ENCODE data around the gene DGAT2.

DGAT2 gene

DNA sequence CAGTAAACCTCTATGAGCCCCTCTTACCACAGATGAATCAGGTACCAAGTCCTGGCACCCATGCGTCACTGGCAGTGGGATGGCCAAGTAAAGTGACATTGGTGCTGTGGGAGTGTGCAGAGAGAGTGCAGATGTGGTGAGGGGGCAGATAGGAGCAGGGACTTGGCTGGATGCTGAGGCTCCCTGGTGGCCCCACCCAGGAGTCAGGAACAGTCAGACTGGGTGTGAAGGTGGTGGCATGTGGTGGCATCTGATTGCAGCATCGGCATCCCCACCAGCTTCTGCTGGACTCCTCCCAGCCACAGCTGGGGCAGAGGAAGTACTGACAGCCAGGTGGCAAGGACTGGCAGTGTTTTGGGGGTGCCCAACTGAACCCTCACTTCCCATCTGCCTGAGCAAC is 11.4 kb downstream of the DGAT2 start:
- DNase-seq (ENCODE audit: low read depth in 3 of 3, low spot score in 1 of 3): no peak

DNA sequence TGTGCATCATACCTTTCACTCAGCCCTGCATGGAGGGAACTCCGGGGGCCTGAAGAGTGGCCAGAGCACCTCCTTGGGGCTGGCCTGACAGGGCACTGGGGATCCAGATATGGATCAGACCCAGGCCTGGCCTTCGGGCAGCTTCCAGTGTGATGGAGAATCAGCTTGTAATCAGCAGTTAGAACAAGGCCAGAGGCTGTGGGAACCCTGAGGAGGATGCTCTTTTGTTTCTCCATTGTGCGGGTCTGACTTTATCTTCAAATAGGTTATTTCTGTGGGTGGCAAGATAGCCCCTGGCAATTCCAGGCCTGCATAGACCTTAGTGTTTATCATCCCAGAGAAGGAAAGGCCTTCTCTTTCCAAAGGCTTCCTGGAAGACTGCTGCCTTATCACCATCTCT is 12.3 kb downstream of the DGAT2 start:
- DNase-seq (ENCODE audit: low read depth in 3 of 3, low spot score in 1 of 3): no peak

DNA sequence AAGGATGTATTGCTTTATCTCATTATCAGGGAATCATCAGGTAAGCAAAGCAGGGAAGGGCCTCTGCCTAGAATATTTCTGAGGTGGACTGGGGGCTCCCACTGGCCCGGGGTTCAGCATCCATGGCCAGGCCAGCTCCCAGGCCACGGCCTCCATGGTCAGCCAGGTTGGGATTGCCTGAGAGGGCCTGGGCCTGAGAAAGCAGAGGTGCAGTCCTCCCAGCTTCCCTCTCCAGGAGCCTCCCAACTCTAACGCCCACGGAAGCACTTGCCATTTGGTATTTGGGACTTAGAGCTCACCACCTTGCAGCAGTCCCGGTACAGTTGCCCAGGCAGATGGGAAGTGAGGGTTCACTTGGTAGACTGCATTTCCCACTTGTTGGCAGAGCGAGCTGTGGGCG is 12.7 kb downstream of the DGAT2 start:
- no peak for DNase-seq (ENCODE audit: low read depth in 3 of 3, low spot score in 1 of 3)

DNA sequence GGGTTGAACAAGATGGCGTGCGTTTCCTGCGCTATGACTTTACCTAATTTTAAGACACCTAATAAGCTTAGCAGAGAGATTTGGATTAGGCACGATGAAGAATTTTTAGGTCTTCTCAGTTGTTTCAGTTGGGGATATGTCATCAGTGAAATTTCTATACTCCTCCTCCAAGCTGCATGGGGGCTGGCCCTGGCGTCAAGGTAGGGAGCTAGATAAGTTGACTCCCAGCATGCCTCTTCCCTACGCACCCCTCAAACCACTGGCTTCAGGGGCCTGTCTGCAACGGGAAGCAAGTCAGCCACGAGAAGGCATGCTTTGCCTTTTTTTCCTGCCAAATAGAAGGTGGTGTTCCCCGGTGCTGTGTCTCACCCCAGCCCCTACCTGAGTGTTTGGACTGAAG is 13.3 kb downstream of the DGAT2 start:
- no peak for DNase-seq (ENCODE audit: low read depth in 3 of 3, low spot score in 1 of 3)

DNA sequence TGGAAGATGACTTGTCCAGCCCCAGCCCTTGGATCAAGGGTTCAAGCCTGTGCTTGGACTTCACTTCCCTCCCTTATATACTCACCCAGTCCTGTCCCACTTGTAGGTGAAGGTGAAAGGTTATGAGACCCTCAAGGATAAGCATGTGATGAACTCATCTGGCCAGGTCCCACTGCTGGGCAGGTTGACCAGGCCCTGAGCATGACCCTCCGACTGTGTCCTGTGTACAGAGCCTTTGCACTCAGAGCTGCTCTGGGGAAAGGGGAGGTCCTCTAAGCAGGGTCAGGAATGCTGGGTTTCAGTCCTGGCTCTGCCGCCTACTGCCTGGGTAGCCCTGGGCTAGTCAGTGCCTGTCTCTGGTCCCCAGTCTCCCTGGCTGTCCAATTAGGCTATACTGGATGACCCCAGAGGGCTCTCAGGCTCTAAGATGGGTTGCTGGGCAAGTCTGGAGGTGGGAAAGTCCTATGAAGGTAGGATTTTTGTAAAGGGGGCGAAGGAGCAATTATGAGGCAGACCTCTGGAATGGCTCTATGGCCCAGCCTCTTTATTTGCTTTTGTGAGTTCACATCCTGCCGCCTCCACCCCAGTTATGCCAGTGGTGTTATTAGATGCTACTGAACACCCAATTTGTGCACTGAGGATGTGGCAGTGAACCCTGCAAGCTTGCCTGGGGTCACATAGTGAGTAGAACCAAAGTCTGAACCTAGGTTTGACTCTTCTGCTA is 14.1 kb downstream of the DGAT2 start:
- no peak for DNase-seq (ENCODE audit: low read depth in 3 of 3, low spot score in 1 of 3)

DNA sequence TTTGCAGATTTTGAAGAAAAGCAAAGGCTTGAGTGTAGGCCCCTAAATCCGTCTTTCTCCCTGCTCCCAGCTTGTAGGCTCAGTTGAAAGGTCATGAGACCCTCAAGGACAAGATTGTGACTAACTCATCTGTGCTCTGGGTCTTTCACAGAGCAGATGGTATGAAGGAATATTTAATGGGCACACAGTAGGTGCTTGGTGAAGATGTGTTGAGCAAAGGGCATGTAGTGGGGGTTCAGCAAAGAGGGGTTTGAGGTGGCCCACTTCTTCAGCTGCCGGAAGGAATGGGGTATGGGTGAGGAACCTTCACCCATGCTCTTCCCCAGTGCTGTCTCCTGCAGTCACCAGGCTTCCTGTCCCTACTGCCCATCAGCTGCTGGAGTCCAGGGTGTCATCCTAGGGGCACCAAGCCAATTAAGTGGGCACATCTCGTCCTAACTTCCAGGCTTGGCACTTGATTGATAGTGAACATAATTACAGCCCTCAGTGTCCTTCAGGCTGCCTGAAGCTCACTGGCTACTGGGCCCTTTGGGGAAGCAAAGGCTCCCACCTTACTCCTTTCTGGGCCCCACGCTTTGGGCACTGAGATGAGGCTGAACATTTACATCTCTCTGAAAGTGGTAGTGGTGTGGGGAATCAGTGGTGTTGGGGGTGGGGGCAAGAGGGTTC is 15.0 kb downstream of the DGAT2 start:
- no peak for DNase-seq (ENCODE audit: low read depth in 3 of 3, low spot score in 1 of 3)

DNA sequence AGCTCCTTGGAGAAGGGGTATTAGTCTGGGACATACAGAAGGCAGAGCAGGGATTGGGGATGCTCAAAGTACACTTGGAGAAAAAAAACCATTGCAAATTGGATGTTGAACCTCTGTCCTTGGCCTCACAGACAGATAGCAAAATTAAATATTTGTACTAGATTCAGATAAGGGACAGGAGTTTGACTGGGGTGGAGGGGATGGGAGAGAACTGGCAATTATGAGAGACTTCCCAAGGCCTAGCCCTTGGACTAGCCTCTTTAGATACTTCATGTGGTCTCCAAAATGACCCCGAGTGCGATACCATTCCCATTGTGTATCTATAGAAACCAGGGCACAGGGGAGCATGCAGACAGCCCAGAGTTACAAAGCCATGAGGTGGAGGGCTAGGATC is 15.5 kb downstream of the DGAT2 start:
- no peak for DNase-seq (ENCODE audit: low read depth in 3 of 3, low spot score in 1 of 3)

DNA sequence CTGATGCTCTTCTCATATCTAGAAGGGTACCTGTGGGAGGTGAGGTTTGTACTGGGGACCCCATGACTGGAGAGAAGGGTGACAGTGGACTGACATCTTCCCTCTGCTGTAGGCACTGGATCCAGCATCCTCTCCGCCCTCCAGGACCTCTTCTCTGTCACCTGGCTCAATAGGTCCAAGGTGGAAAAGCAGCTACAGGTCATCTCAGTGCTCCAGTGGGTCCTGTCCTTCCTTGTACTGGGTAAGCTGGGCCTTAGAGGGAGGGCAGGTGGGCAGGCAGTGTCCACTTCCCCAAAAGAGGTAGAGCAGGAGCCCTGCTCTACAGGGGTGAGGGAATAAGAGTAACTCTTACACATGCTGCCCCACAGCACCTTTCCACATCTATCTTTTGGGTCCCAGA is 15.9 kb downstream of the DGAT2 start:
- no peak for DNase-seq (ENCODE audit: low read depth in 3 of 3, low spot score in 1 of 3)

DNA sequence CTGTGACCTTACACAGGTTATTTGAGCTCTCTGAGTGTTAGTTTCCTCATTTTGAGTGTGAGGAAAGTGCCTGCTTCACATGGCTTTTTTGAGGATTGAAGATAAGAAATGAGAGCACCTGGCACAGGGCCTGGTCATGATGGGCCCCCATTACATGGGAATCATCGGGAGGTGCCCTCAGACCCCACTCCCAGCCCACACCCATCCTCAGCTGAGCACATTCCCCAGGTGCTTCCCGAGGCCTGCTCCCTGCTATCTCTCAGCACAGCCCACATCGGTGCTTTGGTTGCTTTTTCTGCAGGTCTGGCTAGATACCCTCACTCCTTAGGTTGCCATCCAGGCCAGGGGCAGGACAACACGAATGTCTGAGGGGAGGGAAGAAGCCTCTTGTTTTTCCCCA is 16.6 kb downstream of the DGAT2 start:
- no peak for DNase-seq (ENCODE audit: low read depth in 3 of 3, low spot score in 1 of 3)

DNA sequence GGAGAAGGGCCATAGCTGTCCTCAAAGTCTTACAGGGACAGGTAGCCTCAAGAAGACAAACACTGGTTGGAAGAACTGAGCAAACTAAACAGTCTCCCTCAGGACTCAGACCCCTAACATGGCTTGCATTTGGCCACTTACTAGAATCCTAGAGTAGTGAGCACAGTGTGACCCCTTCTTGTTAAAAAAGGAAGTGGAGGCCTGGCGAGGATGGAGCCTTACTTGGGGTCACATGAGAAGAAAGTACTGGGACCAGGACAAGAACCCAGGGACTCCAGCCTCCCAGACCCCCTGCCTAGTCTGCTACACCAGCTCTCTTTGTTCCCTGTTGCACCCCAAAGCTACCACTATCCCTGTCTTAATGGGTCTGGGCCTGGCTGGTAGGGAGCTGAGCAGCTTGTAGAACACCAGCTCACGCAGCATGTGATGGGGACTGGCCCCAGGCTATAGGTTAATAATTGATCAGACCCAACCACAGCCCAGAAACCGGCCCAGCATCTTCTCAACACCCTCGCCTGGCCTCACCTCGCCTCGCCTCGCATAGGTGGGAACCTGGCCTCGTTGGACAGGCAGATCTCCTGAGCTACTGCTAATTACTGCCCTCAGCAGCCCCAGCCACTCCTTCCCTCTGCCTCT is 17.6 kb downstream of the DGAT2 start:
- DNase-seq (ENCODE audit: low read depth in 3 of 3, low spot score in 1 of 3): no peak

DNA sequence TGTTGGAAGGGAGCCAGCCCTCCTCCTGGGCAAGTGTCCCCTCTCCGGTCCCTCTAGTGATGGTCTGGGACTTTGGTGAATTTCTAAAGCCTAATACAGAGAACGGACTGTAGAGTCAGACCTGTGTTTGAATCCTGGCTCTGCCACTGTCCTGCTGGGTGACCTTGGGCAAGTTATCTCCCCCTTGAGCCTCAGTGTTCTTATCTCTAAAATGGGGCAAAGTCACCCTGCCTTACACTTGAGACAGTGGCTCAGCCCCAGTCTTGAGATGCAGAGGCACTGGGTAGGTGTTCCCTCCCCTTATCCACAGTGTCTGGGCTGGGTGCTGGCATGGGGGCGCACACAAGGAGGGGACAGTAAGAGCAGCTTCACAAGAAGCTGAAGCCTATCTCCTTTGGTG is 20.9 kb downstream of the DGAT2 start:
- DNase-seq (ENCODE audit: low read depth in 3 of 3, low spot score in 1 of 3): no peak

DNA sequence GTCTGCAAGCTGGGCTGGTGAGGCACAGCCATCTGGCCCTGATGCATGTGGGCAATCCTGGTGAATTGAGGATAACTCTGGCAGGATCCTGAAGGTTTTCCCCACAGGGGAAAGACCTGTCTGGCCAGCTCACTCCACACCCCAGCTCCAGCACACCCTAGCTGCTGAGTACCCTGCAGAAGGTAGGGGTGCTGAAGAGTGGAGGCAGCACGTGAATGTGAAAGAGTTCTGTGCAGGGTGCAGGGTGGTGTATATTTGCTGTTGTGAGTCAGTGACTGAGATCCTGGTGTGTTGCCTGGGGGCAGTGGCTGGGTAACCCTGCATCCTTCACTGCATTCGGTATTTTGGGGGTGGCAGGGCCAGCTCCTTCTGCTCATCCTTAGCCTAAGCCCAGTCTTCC is 22.4 kb downstream of the DGAT2 start:
- no peak for DNase-seq (ENCODE audit: low read depth in 3 of 3, low spot score in 1 of 3)

DNA sequence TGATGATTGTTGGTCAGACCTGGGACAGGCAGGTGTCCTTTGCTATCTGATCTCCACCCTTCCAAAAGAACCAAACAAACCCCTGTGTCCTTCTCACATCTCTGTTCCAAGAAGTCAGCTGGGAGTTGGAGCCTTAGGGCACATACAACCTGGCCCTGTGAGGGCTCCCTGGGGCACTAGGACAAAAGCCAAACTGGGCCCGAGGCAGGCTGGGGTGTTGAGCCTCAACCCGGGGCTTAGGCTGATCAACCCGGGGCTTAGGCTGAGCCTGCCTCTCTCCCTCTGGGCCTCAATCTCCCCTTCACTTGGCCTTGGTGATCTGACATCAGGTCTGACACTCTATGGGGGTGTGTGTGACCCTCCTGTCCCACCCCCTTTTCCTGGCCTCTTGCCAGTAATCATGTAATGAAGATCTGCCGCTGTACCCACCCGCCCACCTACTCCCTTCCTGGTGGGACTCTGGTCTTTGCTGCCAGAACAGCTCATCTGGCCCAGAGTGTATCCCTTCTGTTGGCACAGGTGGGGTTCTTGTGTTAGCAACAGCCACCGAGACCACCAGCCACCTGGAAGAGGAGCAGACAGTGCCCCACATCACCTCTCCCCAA is 23.7 kb downstream of the DGAT2 start:
- DNase-seq (ENCODE audit: low read depth in 3 of 3, low spot score in 1 of 3): no peak

DNA sequence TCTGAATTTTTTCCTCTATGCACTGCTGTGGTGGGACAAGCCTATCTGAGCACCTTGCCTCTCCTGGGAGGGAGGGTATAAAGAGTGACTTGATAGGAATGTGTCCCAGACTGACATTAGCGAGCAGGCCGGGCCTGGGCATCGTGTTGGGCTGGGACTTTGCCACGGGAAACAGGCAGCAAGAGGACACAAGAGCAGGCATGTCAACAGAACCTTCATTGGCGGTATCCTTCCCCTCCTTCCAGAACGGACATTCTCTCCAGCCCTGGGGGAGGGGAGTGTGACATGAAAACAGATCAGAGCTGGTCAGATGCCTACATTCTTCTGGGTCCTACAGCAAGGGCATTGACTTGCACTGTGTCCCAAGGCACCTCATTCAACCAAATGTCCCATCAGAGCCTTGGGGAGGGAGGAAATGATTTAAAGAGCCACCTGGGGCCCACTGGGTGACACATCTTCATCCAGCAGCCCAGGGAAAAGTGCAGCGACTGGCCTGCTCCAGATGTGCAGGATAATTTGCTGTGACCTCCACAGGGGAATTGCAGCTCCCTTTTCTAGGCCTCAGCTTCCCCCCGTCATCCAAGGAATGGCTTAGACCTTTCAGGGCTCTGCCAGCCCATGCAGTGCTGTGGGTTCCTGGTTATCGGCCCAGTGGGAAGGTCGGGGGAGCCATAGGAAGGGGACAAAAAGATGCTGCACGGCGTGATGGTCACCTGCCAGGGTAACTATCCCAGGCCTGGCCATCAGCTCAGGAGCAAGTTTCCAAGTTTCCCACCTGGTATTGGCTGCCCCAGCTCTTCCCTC is 24.6 kb downstream of the DGAT2 start:
- DNase-seq (ENCODE audit: low read depth in 3 of 3, low spot score in 1 of 3): no peak

DNA sequence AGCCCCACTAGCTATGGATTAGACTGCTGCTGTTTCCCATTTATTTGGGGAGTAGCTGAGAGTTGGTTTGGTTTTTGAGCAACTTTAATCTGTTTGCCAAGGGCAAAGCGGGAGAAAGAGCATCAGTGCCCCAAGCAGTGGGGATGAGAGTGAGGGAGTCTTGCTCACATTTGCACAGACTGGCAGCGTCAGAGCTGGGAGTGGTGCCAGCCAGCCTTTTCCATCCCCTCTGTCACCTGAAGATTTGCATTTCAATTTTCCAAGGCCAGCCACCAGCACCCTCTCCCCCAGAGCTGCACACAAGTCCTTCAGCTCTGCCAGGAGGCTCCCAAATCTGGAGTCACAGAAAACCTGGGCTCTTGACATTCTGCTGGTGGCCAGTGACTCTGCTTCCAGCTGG is 25.4 kb downstream of the DGAT2 start:
- no peak for DNase-seq (ENCODE audit: low read depth in 3 of 3, low spot score in 1 of 3)

DNA sequence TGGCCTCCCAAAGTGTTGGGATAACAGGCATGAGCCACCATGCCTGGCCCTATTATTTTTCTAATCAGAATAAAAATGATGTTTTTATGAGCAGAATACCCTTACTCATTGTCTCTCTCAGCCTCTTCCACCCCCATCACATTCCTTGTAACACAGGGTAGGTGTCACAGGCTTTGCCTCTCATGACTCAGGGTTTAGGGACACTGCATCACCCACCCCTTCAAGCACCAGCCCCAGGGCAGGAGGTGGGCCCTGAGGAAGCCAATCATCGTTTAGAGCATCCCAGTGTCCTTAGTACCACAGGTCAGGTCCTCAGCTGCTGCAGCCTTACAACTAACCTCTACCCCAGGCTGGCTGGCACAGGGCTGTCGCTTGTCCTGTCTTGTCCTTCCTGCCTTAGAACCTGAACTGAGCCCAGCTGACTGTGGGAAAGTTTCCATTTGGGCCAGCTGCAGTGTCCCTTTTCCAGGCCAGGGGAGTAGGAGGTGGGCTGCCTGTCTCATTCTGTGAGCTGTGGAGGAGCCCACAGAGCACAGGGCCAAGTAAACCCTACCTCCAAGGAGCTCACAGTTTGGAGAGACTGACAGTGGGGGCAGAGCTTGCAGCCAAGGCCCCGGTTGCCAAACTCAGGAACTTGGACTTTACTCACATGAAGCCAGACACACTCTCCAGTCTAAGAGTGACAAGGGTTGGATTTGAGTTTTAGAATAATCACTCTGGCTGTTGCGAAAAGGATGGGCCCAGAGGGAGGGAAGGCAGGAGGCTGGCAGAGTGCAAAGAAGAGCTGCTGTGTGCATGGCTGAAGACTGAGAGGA is 26.9 kb downstream of the DGAT2 start:
- no peak for DNase-seq (ENCODE audit: low read depth in 3 of 3, low spot score in 1 of 3)

DNA sequence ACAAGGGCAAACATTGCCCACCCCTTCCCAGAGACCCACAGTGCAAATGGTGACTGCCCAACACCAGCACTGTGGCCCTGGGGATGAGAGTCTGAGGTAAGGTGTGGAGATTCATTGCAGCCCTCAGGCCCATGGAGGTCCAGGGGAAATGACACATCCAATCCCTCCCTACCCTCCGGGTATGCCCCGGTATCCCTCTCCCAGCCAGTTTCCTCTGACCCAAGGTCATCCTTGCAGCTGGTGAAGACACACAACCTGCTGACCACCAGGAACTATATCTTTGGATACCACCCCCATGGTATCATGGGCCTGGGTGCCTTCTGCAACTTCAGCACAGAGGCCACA is 27.5 kb downstream of the DGAT2 start:
- no peak for DNase-seq (ENCODE audit: low read depth in 3 of 3, low spot score in 1 of 3)

DNA sequence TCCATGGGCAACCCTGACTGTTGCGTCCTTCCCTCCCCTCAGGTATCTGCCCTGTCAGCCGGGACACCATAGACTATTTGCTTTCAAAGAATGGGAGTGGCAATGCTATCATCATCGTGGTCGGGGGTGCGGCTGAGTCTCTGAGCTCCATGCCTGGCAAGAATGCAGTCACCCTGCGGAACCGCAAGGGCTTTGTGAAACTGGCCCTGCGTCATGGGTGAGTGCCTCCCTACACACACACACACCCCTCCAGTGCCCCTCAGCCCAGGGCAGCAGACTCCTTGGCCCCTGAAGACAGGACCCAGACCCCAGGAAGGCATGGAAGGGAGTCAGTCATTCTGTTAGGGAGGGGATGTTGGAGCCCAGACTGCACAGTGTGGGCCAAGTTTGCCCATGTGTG is 28.5 kb downstream of the DGAT2 start:
- no peak for DNase-seq (ENCODE audit: low read depth in 3 of 3, low spot score in 1 of 3)

DNA sequence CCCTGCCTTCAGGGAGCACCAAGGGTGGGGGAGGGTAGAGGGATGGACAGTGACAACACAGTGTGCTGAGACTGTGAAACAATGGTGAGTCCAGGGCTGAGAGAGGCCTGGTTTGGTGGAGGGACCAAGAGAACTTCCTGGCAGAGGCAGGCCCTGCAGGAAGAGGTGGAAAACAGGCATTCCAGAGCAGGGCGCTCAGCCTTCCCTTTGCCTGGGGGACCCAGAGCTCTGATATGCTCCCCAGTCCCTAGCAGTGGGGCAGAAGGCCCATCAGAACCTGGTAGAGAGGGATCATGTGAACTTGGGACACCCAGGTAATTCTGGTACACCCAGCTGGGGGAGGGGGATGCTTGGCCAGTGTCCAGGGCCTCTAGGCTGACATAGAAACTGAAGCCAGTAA is 29.2 kb downstream of the DGAT2 start:
- no peak for DNase-seq (ENCODE audit: low read depth in 3 of 3, low spot score in 1 of 3)

DNA sequence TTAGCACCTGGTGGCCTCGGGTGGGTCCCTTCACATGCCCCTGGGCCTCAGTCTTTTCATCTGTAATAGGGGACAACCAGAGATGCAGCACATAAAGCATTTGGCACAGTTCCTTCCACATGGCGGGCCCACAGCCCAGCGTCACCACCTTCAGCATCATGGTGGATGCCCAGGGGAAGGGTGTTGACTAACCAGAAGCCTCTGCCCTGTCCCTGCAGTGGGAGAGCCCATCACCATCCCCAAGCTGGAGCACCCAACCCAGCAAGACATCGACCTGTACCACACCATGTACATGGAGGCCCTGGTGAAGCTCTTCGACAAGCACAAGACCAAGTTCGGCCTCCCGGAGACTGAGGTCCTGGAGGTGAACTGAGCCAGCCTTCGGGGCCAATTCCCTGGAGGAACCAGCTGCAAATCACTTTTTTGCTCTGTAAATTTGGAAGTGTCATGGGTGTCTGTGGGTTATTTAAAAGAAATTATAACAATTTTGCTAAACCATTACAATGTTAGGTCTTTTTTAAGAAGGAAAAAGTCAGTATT is 31.6 kb downstream of the DGAT2 start:
- no peak for DNase-seq (ENCODE audit: low read depth in 3 of 3, low spot score in 1 of 3)

Measured in stimulated activated CD4-positive, alpha-beta T cell treated with anti-CD3 and anti-CD28 coated beads, TNF-alpha, amount 100 ng/mL, for 1 hour (primary cell).